Endometrial microvascular endothelial cells (primary cell): ENCODE data around the gene NUTM2A. TPM values are rescaled to one million over a fixed set of nuclear protein-coding genes. Genes with fewer than 3 reads are reported as not detected.
"Not testable (repeated sequence)": the region's sequence is repeated elsewhere in the genome, so short reads cannot be mapped to it uniquely, and the experiment has no call there.

ENCODE experiments used
- in situ Hi-C: cut with HindIII; loops from 2 replicates; pipeline ENCODE4 v1.10.0; 2017; ENCODE audit warnings: low sequenced_read_pairs, low pct_unique_long_range_greater_than_20kb; ENCODE audit errors: inconsistent ontology term
- total RNA-seq: library from RNA; depleted of rRNA; stranded (reverse); fragments of >200 nt; gene quantifications from one replicate; pipeline ENCODE4 v1.2.3, GENCODE V29; 2015; ENCODE audit errors: inconsistent ontology term

The NUTM2A gene
- total RNA-seq, 1 donor from 2014 or later: 0.09 TPM

DNA sequence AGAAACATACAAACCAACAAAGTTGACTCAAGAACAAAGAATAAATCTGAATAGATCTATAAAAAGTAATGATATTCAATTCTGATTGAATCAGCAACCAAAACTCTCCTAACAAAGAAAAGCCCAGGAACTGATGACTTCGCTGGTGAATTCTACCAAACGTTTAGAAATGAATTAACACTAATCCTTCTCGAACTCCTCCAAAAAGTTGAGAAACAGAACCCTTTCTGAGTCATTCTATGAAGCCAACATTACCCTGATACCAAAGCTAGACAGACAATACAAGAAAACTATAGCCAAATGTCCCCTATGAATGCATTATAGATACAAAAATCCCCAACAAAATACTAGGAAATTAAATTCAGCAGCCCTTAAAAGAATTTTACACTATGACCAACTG is 16.9 kb downstream of the NUTM2A start:
- in situ Hi-C loops: not testable (repeated sequence)

DNA sequence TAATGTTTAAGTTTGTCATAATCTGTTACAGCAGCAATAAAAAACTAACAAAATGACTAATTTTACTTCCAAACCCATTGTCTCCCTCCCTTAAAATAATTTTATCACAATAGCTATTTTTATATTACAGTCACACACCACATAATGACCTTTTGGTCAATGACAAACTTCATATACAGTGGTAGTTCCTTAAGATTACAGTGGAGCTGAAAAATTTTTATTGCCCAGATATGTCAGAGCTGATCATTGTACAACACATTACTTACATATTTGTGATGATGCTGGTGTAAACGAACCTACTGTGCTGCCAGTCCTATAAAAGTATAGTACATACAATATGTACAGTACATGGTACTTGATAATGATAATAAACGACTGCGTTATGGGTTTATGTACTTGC is 22.1 kb downstream of the NUTM2A start:
- in situ Hi-C loops: not testable (repeated sequence)

DNA sequence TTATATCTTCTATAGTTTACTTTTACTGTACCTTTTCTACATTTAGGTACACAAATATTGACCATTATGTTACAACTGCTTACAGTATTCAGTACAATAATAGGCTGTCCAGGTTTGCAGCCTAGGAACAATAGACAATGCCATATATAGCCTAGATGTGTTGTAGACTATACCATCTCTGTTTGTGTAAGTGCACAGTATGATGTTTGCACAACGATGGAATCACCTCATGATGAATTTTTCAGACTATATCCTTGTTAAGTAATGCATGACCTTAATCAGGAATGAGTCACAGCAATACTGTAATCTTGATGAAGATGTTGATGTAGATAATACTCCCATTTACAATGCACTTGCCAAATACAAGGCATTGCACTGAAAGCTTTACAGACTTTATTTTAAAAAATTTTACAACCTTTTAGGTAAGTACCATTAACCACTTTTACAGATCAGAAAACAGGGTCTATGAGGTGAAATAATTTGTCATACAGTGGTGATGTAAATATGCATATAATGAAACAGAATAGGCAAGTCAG is 23.6 kb downstream of the NUTM2A start:
- in situ Hi-C loops: not testable (repeated sequence)

DNA sequence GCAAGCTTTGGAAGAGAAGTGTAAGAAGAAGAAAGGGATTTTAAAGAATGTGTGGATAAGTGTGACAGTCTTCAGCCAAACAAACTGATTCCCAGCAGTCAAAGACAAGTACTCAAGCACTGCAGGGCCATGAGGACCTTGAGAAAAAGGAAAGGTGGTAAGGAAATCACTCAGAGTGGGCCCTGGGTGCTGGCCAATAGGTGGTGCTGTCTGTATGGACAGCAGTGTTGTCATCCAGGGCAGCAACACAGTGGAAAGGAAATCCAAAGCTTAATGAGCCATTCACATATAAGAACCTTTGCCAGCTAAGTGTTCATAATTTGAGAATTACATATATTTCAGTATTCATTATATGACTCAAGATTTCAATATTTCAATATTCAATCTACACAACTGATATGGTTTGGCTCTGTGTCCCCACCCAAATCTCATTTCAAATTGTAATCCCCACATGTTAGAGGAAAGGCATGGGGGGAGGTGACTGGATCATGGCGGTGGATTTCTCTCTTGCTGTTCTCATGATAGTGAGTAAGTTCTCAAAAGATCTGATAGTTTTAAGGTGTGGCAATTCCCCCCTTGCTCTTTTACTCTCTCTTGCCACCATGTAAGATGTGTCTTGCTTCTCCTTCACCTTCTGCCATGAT is 55.6 kb downstream of the NUTM2A start:
- in situ Hi-C loops: not testable (repeated sequence)

Other genes starting within 250 kb of the NUTM2A start
- not detected for gene FAM25A, start 205.2 kb upstream of the NUTM2A start, total RNA-seq
- gene GLUD1, start 130.6 kb upstream of the NUTM2A start, total RNA-seq: 146 TPM
- 21.6 TPM for gene SHLD2, start 130.2 kb upstream of the NUTM2A start, total RNA-seq
- gene NUTM2D, start 132.3 kb downstream of the NUTM2A start, total RNA-seq: 0.28 TPM